ENCODE measurements around the gene PIF1. TPM values are rescaled to one million over a fixed set of nuclear protein-coding genes. Genes with fewer than 3 reads are reported as not detected.

The PIF1 gene
- polyA plus RNA-seq, 1 experiment, result 6.2 TPM

DNA sequence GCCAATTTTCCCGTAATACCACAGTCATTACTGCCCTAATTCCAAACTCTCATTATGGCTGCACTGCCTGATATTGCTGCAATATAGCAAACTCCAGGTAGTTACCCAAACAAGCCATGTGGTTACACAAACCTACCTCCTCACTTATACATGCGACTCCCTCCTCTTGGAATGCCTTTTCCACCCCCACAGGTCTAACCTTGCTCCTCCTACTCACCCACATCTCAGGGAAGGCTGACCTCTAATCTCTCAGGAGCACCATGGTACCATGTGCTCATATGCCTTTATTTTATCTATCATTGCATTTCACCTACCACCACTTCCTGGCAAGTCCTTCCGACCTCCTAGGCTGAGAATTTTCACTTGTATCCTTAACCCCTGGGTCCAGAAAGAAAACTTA lies 53.0 kb downstream of the PIF1 start:
- DNase-seq (ENCODE audit: low read depth, low spot score), result no peak
- Histone ChIP-seq H3K9me3 (ENCODE audit: control insufficient read depth, insufficient read depth, low read length) (no peaks in the 10 kb centered on the region; the same call in 1 of the 2 replicates), H3K4me3 (ENCODE audit: low read depth, low read length) (no peak overlapping the region), H3K27me3 (ENCODE audit: control insufficient read depth, insufficient read depth, low read length) (peaks cover 23% of the 10 kb centered on the region), H3K27ac (ENCODE audit: low read depth, low read length) (no peak overlapping the region)
- no peak for TF ChIP-seq CTCF (IDR thresholded peaks at IDR 0.05; ENCODE audit: low read depth, low read length)
- ChIA-PET CTCF (no interaction called here), POLR2A (no interaction called here)

- peaks cover 12% of the 10 kb centered on the region for H3K27me3 ChIP-seq (ENCODE audit: control insufficient read depth, insufficient read depth, low read length)
- no peaks in the 10 kb centered on the region; the same call in 1 of the 2 replicates for H3K9me3 ChIP-seq (ENCODE audit: control insufficient read depth, insufficient read depth, low read length)
- ChIA-PET POLR2A (no interaction called here), CTCF (no interaction called here)
- no peak for DNase-seq (ENCODE audit: low read depth, low spot score)
- H3K4me3 ChIP-seq (ENCODE audit: low read depth, low read length), result no peak overlapping the region
- no peak for TF ChIP-seq CTCF (IDR thresholded peaks at IDR 0.05; ENCODE audit: low read depth, low read length)
- no peak overlapping the region for H3K27ac ChIP-seq (ENCODE audit: low read depth, low read length)
Observed at GRCh38 chr15:64770626-64771025, 54.8 kb downstream of the PIF1 start.

- Histone ChIP-seq H3K9me3 (ENCODE audit: control insufficient read depth, insufficient read depth, low read length) (no peaks in the 10 kb centered on the region), H3K27me3 (ENCODE audit: control insufficient read depth, insufficient read depth, low read length) (no peaks in the 10 kb centered on the region), H3K4me3 (ENCODE audit: low read depth, low read length) (no peak overlapping the region), H3K27ac (ENCODE audit: low read depth, low read length) (no peak overlapping the region)
- ChIA-PET CTCF (interaction anchor here (0.5 kb wide), 1 partner anchor 32 kb away, joined by 3 read pairs; no protein-coding TSS in a partner anchor), POLR2A (no interaction called here)
- DNase-seq (ENCODE audit: low read depth, low spot score), result no peak
- no peak for TF ChIP-seq CTCF (IDR thresholded peaks at IDR 0.05; ENCODE audit: low read depth, low read length)
Observed at GRCh38 chr15:64767203-64767602, 58.2 kb downstream of the PIF1 start.

- no peak overlapping the region for H3K27ac ChIP-seq (ENCODE audit: low read depth, low read length)
- ChIA-PET CTCF (no interaction called here), POLR2A (no interaction called here)
- no peak for DNase-seq (ENCODE audit: low read depth, low spot score)
- no peak overlapping the region for H3K4me3 ChIP-seq (ENCODE audit: low read depth, low read length)
- no peak for TF ChIP-seq CTCF (IDR thresholded peaks at IDR 0.05; ENCODE audit: low read depth, low read length)
- no peaks in the 10 kb centered on the region for H3K9me3 ChIP-seq (ENCODE audit: control insufficient read depth, insufficient read depth, low read length)
- H3K27me3 ChIP-seq (ENCODE audit: control insufficient read depth, insufficient read depth, low read length), result no peaks in the 10 kb centered on the region
Observed at GRCh38 chr15:64766058-64766457, 59.4 kb downstream of the PIF1 start.

Other genes starting within 250 kb of the PIF1 start
- gene RBPMS2, start 50.1 kb downstream of the PIF1 start, polyA plus RNA-seq (2011; rRNA removed), result 0.88 and 1.3 TPM in 2 replicates
- gene PLEKHO2, start 16.3 kb upstream of the PIF1 start, polyA plus RNA-seq (2011; rRNA removed), result 29.5 and 30.3 TPM in 2 replicates
- gene ANKDD1A, start 86.3 kb upstream of the PIF1 start, polyA plus RNA-seq (2011; rRNA removed), result 4.0 and 5.4 TPM in 2 replicates
- gene SPG21, start 164.3 kb upstream of the PIF1 start, polyA plus RNA-seq (2011; rRNA removed), result 85.7 and 101 TPM in 2 replicates
- 11.6 and 15.3 TPM in 2 replicates for gene MTFMT, start 204.0 kb upstream of the PIF1 start, polyA plus RNA-seq (2011; rRNA removed)
- gene SLC51B, start 219.7 kb upstream of the PIF1 start, polyA plus RNA-seq (2011; rRNA removed), result 0.50 and 0.61 TPM in 2 replicates
- gene RASL12, start 242.3 kb upstream of the PIF1 start, polyA plus RNA-seq (2011; rRNA removed), result 11.4 and 13.8 TPM in 2 replicates